Tongue (tissue), 2 donors: Measurements from ENCODE around the gene PGLYRP1. TPM values are rescaled to one million over a fixed set of nuclear protein-coding genes. Genes with fewer than 3 reads are reported as not detected.

Experiments
- small RNA-seq: library from RNA; depleted of rRNA; stranded (forward); fragments of <200 nt; gene quantifications from one replicate; pipeline ENCODE3, GENCODE V24; 2014; ENCODE audit warnings: low replicate concordance
- total RNA-seq: library from RNA; depleted of rRNA; stranded (reverse); fragments of >200 nt; gene quantifications from one replicate; pipeline ENCODE4 v1.2.3, GENCODE V29; 2014

PGLYRP1 gene
- total RNA-seq, 1 donor from 2014 or later: 0.82 TPM

Small RNA genes within 50 kb of the gene (small RNA-seq; reads per million reads assigned to genes)
- gene MIR769: 91.3 reads per million, percentile 97 among the genes with 10 or more reads in this experiment

Other genes starting within 250 kb of the PGLYRP1 start
- gene DMPK, start 240.6 kb downstream of the PGLYRP1 start, total RNA-seq: 181 TPM
- 38.1 TPM for gene DMWD, start 230.2 kb downstream of the PGLYRP1 start, total RNA-seq
- gene RSPH6A, start 207.7 kb downstream of the PGLYRP1 start, total RNA-seq: not detected
- 26.6 TPM for gene SYMPK, start 159.9 kb downstream of the PGLYRP1 start, total RNA-seq
- gene FOXA3, start 158.7 kb downstream of the PGLYRP1 start, total RNA-seq: 0.21 TPM
- 29.0 TPM for gene IRF2BP1, start 136.9 kb downstream of the PGLYRP1 start, total RNA-seq
- gene MYPOP, start 120.4 kb downstream of the PGLYRP1 start, total RNA-seq: 1.6 TPM
- gene NANOS2, start 108.3 kb downstream of the PGLYRP1 start, total RNA-seq: not detected
- 2.9 TPM for gene NOVA2, start 49.2 kb downstream of the PGLYRP1 start, total RNA-seq
- 13.7 TPM for gene CCDC61, start 27.6 kb downstream of the PGLYRP1 start, total RNA-seq
- 0.41 TPM for gene IGFL4, start 17.9 kb upstream of the PGLYRP1 start, total RNA-seq
- gene IGFL3, start 101.6 kb upstream of the PGLYRP1 start, total RNA-seq: not detected
- 0.82 TPM for gene IGFL2, start 125.2 kb upstream of the PGLYRP1 start, total RNA-seq
- gene IGFL1, start 206.7 kb upstream of the PGLYRP1 start, total RNA-seq: not detected